ENCODE results near the gene NUP210L. TPM values are rescaled to one million over a fixed set of nuclear protein-coding genes. Genes with fewer than 3 reads are reported as not detected.

Gene NUP210L
- total RNA-seq, 6 experiments from 2014 or later, result not detected

GRCh38 chr1:153945795-153946621 is 208.9 kb downstream of the NUP210L start:
- TF ChIP-seq CTCF (IDR thresholded peaks at IDR 0.05), result no peak
- peak overlapping the region; percentile 90 for H3K4me3 Mint-ChIP-seq

GRCh38 chr1:153945131-153945794 is 209.6 kb downstream of the NUP210L start:
- Mint-ChIP-seq H3K27ac (peak overlapping the region; percentile 81), H3K9me3 (no peaks in the 10 kb centered on the region), H3K4me3 (peak overlapping the region; percentile 90), H3K27me3 (ENCODE audit: insufficient read depth) (peaks cover 4% of the 10 kb centered on the region), H3K36me3 (ENCODE audit: low read depth) (peaks cover 8% of the 10 kb centered on the region), H3K4me1 (ENCODE audit: low read depth) (peaks cover 21% of the 10 kb centered on the region)
- no peak for TF ChIP-seq CTCF (IDR thresholded peaks at IDR 0.05)
- peak; percentile 58 for DNase-seq

More at GRCh38 chr1:153945795-153946621, 208.9 kb downstream of the NUP210L start:
- peaks cover 21% of the 10 kb centered on the region for H3K4me1 Mint-ChIP-seq (ENCODE audit: low read depth)
- DNase-seq, result peak; percentile 43
- H3K36me3 Mint-ChIP-seq (ENCODE audit: low read depth), result peaks cover 11% of the 10 kb centered on the region; the same call in 1 of the 2 replicates
- H3K27me3 Mint-ChIP-seq (ENCODE audit: insufficient read depth), result peaks cover 2% of the 10 kb centered on the region
- H3K9me3 Mint-ChIP-seq, result no peaks in the 10 kb centered on the region
- H3K27ac Mint-ChIP-seq, result peak overlapping the region; percentile 81

GRCh38 chr1:153944827-153945117 is 210.1 kb downstream of the NUP210L start:
- Mint-ChIP-seq H3K27me3 (ENCODE audit: insufficient read depth) (peaks cover 4% of the 10 kb centered on the region), H3K9me3 (no peaks in the 10 kb centered on the region), H3K36me3 (ENCODE audit: low read depth) (peaks cover 10% of the 10 kb centered on the region), H3K4me1 (ENCODE audit: low read depth) (peaks cover 21% of the 10 kb centered on the region), H3K27ac (peak overlapping the region; percentile 81; the same call in 1 of the 2 replicates), H3K4me3 (peak overlapping the region; percentile 90)
- no peak for DNase-seq
- no peak for TF ChIP-seq CTCF (IDR thresholded peaks at IDR 0.05)

GRCh38 chr1:153944005-153944826 is 210.7 kb downstream of the NUP210L start:
- DNase-seq, result no peak
- no peaks in the 10 kb centered on the region for H3K9me3 Mint-ChIP-seq
- H3K36me3 Mint-ChIP-seq (ENCODE audit: low read depth), result peaks cover 16% of the 10 kb centered on the region
- TF ChIP-seq CTCF (IDR thresholded peaks at IDR 0.05), result no peak
- H3K4me3 Mint-ChIP-seq, result peak overlapping the region; percentile 90; the same call in 1 of the 2 replicates
- peaks cover 21% of the 10 kb centered on the region for H3K4me1 Mint-ChIP-seq (ENCODE audit: low read depth)
- H3K27me3 Mint-ChIP-seq (ENCODE audit: insufficient read depth), result peaks cover 4% of the 10 kb centered on the region
- peak overlapping the region; percentile 81 for H3K27ac Mint-ChIP-seq

GRCh38 chr1:153942766-153943549 is 211.9 kb downstream of the NUP210L start:
- TF ChIP-seq CTCF (IDR thresholded peaks at IDR 0.05), result no peak
- H3K4me3 Mint-ChIP-seq, result no peak overlapping the region
- H3K4me1 Mint-ChIP-seq (ENCODE audit: low read depth), result peaks cover 21% of the 10 kb centered on the region
- peaks cover 20% of the 10 kb centered on the region for H3K36me3 Mint-ChIP-seq (ENCODE audit: low read depth)
- H3K27me3 Mint-ChIP-seq (ENCODE audit: insufficient read depth), result peaks cover 4% of the 10 kb centered on the region
- no peak overlapping the region for H3K27ac Mint-ChIP-seq
- DNase-seq, result no peak
- no peaks in the 10 kb centered on the region for H3K9me3 Mint-ChIP-seq

Data from HFFc6 (cell line).